Measurements from ENCODE around the gene DSG4.

DSG4 gene

DNA sequence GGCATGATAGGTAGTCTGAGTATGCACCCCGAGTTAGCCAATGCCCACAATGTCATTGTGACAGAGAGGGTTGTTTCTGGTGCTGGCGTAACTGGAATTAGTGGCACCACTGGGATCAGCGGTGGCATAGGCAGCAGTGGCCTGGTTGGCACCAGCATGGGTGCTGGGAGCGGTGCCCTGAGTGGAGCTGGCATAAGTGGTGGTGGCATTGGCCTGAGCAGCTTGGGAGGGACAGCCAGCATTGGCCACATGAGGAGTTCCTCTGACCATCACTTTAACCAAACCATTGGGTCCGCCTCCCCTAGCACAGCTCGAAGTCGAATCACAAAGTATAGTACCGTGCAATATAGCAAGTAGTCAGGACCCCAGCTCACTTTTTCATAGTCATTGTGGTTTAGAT is 21.6 kb upstream of the DSG4 start:
- no peaks in the 10 kb centered on the region for H3K4me1 ChIP-seq (ENCODE audit: control insufficient read depth, low read length)
- no peaks in the 10 kb centered on the region for H4K20me1 ChIP-seq (ENCODE audit: control insufficient read depth, insufficient read depth, low read depth, low read length)
- no peaks in the 10 kb centered on the region for H3K36me3 ChIP-seq (ENCODE audit: control insufficient read depth, low read length)
- H3K4me2 ChIP-seq (ENCODE audit: low read length) = no peak overlapping the region
- H3K27ac ChIP-seq (ENCODE audit: low read depth, low read length) = no peak overlapping the region
- H3K79me2 ChIP-seq (ENCODE audit: control insufficient read depth, low read length) = no peaks in the 10 kb centered on the region
- H3F3A ChIP-seq (ENCODE audit: control insufficient read depth, insufficient read depth) = no peaks in the 10 kb centered on the region
- H3K9me3 ChIP-seq (ENCODE audit: control insufficient read depth, insufficient read depth, low read length) = no peaks in the 10 kb centered on the region; the same call in 1 of the 2 replicates
- no peak for TF ChIP-seq EZH2phosphoT487 (IDR thresholded peaks at IDR 0.05; ENCODE audit: borderline replicate concordance, low read length)
- no peak for TF ChIP-seq CTCF (IDR thresholded peaks at IDR 0.05; ENCODE audit: low read depth, low read length, poor library complexity, severe bottlenecking)
- H3K4me3 ChIP-seq (ENCODE audit: low read length) = no peak overlapping the region
- H3K9me2 ChIP-seq (replicated peaks; ENCODE audit: control insufficient read depth, low read length) = no peaks in the 10 kb centered on the region
- H3K27me3 ChIP-seq (ENCODE audit: control insufficient read depth, low read length) = no peaks in the 10 kb centered on the region

DNA sequence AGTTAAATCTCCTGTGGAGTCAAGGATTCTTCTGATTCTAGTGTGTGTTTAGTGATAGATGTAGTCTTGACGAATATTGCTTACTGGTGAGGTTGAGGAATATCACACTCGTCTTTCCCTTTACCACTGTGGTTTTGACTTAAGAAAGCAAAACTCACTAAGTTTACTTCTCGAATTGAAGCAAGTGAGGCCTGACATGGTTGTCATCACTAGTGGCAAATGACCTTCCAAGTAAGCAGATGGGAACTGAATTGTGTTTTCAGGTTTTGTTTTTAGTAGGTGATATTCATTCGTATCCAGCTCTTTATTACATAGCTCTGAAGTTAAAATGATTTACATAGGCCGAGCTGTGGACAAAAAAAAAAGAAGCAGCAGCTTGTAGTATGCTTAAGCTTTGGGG is 20.6 kb upstream of the DSG4 start:
- Histone ChIP-seq H3K9me2 (replicated peaks; ENCODE audit: control insufficient read depth, low read length) (no peaks in the 10 kb centered on the region), H3K27me3 (ENCODE audit: control insufficient read depth, low read length) (no peaks in the 10 kb centered on the region), H3K36me3 (ENCODE audit: control insufficient read depth, low read length) (no peaks in the 10 kb centered on the region), H3K4me3 (ENCODE audit: low read length) (no peak overlapping the region), H4K20me1 (ENCODE audit: control insufficient read depth, insufficient read depth, low read depth, low read length) (no peaks in the 10 kb centered on the region), H3K4me2 (ENCODE audit: low read length) (no peak overlapping the region), H3K79me2 (ENCODE audit: control insufficient read depth, low read length) (no peaks in the 10 kb centered on the region), H3F3A (ENCODE audit: control insufficient read depth, insufficient read depth) (no peaks in the 10 kb centered on the region), H3K27ac (ENCODE audit: low read depth, low read length) (no peak overlapping the region), H3K9me3 (ENCODE audit: control insufficient read depth, insufficient read depth, low read length) (no peaks in the 10 kb centered on the region; the same call in 1 of the 2 replicates), H3K4me1 (ENCODE audit: control insufficient read depth, low read length) (no peaks in the 10 kb centered on the region)
- TF ChIP-seq CTCF (IDR thresholded peaks at IDR 0.05; ENCODE audit: low read depth, low read length, poor library complexity, severe bottlenecking) = no peak
- no peak for TF ChIP-seq EZH2phosphoT487 (IDR thresholded peaks at IDR 0.05; ENCODE audit: borderline replicate concordance, low read length)

DNA sequence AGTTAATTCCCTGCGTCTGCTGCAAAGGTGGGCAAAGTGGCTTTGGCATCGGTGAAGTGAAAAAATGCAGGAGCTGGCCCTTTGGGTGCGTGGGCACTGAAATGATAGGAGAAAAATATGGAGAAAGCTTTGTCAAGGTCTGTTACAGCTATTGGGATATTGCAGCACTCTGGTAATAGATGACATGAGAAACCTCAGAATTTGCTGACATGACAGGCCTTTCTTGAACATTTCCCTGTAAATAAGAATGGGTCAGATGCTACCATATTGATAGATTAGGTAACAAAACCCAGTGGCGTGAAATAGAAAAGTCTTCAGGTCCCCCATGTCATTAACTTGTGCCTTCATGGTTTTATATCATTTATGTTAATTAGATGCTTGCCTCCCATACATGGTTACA is 12.4 kb upstream of the DSG4 start:
- TF ChIP-seq CTCF (IDR thresholded peaks at IDR 0.05; ENCODE audit: low read depth, low read length, poor library complexity, severe bottlenecking) (no peak), EZH2phosphoT487 (IDR thresholded peaks at IDR 0.05; ENCODE audit: borderline replicate concordance, low read length) (no peak)
- H3K79me2 ChIP-seq (ENCODE audit: control insufficient read depth, low read length) = no peaks in the 10 kb centered on the region
- no peak overlapping the region for H3K4me3 ChIP-seq (ENCODE audit: low read length)
- H3K4me1 ChIP-seq (ENCODE audit: control insufficient read depth, low read length) = no peaks in the 10 kb centered on the region
- no peaks in the 10 kb centered on the region for H3K9me2 ChIP-seq (replicated peaks; ENCODE audit: control insufficient read depth, low read length)
- no peaks in the 10 kb centered on the region for H3K27me3 ChIP-seq (ENCODE audit: control insufficient read depth, low read length)
- no peaks in the 10 kb centered on the region for H3F3A ChIP-seq (ENCODE audit: control insufficient read depth, insufficient read depth)
- no peak overlapping the region for H3K27ac ChIP-seq (ENCODE audit: low read depth, low read length)
- no peak overlapping the region for H3K4me2 ChIP-seq (ENCODE audit: low read length)
- no peaks in the 10 kb centered on the region for H4K20me1 ChIP-seq (ENCODE audit: control insufficient read depth, insufficient read depth, low read depth, low read length)
- no peaks in the 10 kb centered on the region for H3K9me3 ChIP-seq (ENCODE audit: control insufficient read depth, insufficient read depth, low read length)
- no peaks in the 10 kb centered on the region for H3K36me3 ChIP-seq (ENCODE audit: control insufficient read depth, low read length)

DNA sequence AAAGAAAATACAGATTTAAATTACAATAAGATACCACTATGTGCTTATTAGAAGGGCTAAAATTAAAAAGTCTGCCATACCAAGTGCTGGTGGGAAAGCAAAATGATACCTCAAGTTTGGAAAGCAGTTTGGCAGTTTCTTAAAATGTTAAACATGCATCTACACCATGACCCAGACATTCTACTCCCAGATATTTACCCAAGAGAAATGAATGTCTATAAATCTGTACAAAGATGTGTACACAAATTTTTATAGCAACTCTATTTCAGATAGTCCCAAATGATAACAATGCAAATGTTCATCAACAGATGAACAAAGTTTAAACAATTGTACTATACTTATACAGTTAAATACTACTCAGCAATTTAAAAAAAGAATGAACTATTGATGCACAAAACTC is 7.1 kb upstream of the DSG4 start:
- Histone ChIP-seq H3K27ac (ENCODE audit: low read depth, low read length) (no peak overlapping the region), H3K36me3 (ENCODE audit: control insufficient read depth, low read length) (no peaks in the 10 kb centered on the region), H3K4me2 (ENCODE audit: low read length) (no peak overlapping the region), H4K20me1 (ENCODE audit: control insufficient read depth, insufficient read depth, low read depth, low read length) (no peaks in the 10 kb centered on the region), H3K4me1 (ENCODE audit: control insufficient read depth, low read length) (no peaks in the 10 kb centered on the region), H3F3A (ENCODE audit: control insufficient read depth, insufficient read depth) (no peaks in the 10 kb centered on the region), H3K4me3 (ENCODE audit: low read length) (no peak overlapping the region), H3K9me2 (replicated peaks; ENCODE audit: control insufficient read depth, low read length) (no peaks in the 10 kb centered on the region), H3K79me2 (ENCODE audit: control insufficient read depth, low read length) (no peaks in the 10 kb centered on the region), H3K9me3 (ENCODE audit: control insufficient read depth, insufficient read depth, low read length) (no peaks in the 10 kb centered on the region), H3K27me3 (ENCODE audit: control insufficient read depth, low read length) (no peaks in the 10 kb centered on the region)
- no peak for TF ChIP-seq EZH2phosphoT487 (IDR thresholded peaks at IDR 0.05; ENCODE audit: borderline replicate concordance, low read length)
- no peak for TF ChIP-seq CTCF (IDR thresholded peaks at IDR 0.05; ENCODE audit: low read depth, low read length, poor library complexity, severe bottlenecking)

Measured in DOHH2 (cell line).